Breast epithelium (tissue), 4 donors: ENCODE measurements around the gene MYO1F. TPM values are rescaled to one million over a fixed set of nuclear protein-coding genes. Genes with fewer than 3 reads are reported as not detected.
A peak's percentile ranks its signal among the peaks of the same experiment; 100 is the strongest.

Source experiments
- DNase-seq, 2 donors: peaks; one replicate each; pipeline ENCODE4 v3.0.0-alpha.2; 2019; ENCODE audit warnings: low spot score in 2 of 2
- H3K27ac ChIP-seq, 2 donors: fragments of 200-600 bp; sonication (generic) in 1 of 2; one replicate each; pipeline ENCODE4 v1.5.1; 2016 to 2019; ENCODE audit warnings: mild to moderate bottlenecking in 1 of 2
- H3K27me3 ChIP-seq, 2 donors: fragments of 200-600 bp; sonication (generic) in 1 of 2; one replicate each; pipeline versions ENCODE4 v1.5.1 to v1.6.0; 2017 to 2019; ENCODE audit warnings: control low read depth in 1 of 2, mild to moderate bottlenecking in 1 of 2
- H3K36me3 ChIP-seq: fragments of 200-600 bp; one replicate; pipeline ENCODE4 v1.5.1; 2019
- H3K4me1 ChIP-seq, 2 donors: fragments of 200-600 bp; sonication (generic); one replicate each; pipeline ENCODE4 v1.5.1; 2016 to 2019; ENCODE audit warnings: control low read depth in 1 of 2
- H3K4me3 ChIP-seq, 3 donors: fragments of 200-600 bp; sonication (generic); 1 replicate in 2 of 3; 2 replicates in 1 of 3; pipeline ENCODE4 v1.5.1; 2016 to 2019; ENCODE audit warnings: mild to moderate bottlenecking in 3 of 3, moderate library complexity in 2 of 3
- H3K9me3 ChIP-seq, 2 donors: fragments of 200-600 bp; sonication (generic) in 1 of 2; one replicate each; pipeline ENCODE4 v1.5.1; 2016 to 2019; ENCODE audit warnings: control low read depth in 1 of 2
- CTCF ChIP-seq, 3 donors: fragments of 450-650 bp; IDR thresholded peaks; one replicate each; pipeline ENCODE4 v1.5.1; 2016 to 2017; ENCODE audit warnings: antibody characterized with exemption in 3 of 3, mild to moderate bottlenecking in 3 of 3, moderate library complexity in 3 of 3
- POLR2A ChIP-seq: fragments of 450-650 bp; IDR thresholded peaks from one replicate; pipeline ENCODE4 v1.6.1; 2016; ENCODE audit warnings: antibody characterized with exemption, mild to moderate bottlenecking, moderate library complexity
- POLR2AphosphoS5 ChIP-seq, 3 donors: sonication (generic); formaldehyde crosslinking; IDR thresholded peaks; one replicate each; pipeline ENCODE4 v1.6.1; 2017; ENCODE audit warnings: antibody characterized with exemption in 3 of 3
- intact Hi-C: fragments of 100-400 bp; cut with DNase I; formaldehyde crosslinking; loops from one replicate; pipeline ENCODE4 v1.15.1; 2023; ENCODE audit warnings: low total_unique reads
- total RNA-seq, 3 donors: library from RNA; depleted of rRNA; stranded (reverse); fragments of >200 nt; gene quantifications; one replicate each; pipeline ENCODE4 v1.1.0, GENCODE V29; 2016

The MYO1F gene
- total RNA-seq, 3 donors from 2014 or later, result 8.5 to 31.0 (median 11.3) TPM

- no peaks in the 10 kb centered on the region for H3K27me3 ChIP-seq
- peak; percentile 95 to 97 for DNase-seq
- intact Hi-C loops, result no loop called here
- TF ChIP-seq POLR2AphosphoS5 (IDR thresholded peaks at IDR 0.05) (peak; percentile 81 to 84 (median 83)), CTCF (IDR thresholded peaks at IDR 0.05) (no peak), POLR2A (no peak)
- H3K36me3 ChIP-seq, result no peaks in the 10 kb centered on the region
- peak within 1 kb of the TSS; percentile 99 for H3K27ac ChIP-seq
- H3K4me3 ChIP-seq, result peak within 1 kb of the TSS; percentile 76 to 84 (median 83)
- no peaks in the 10 kb centered on the region for H3K9me3 ChIP-seq
- peaks cover 8 to 11% of the 10 kb centered on the region in 2 donors for H3K4me1 ChIP-seq
Measured at GRCh38 chr19:8513687-8514504, 63.3 kb downstream of the MYO1F start, which contains the start of gene ZNF414. Gene ZNF414, minus strand, starts transcription at chr19:8514167. Its CDS starts 121 bp downstream, at chr19:8514046.

- no peaks in the 10 kb centered on the region for H3K27me3 ChIP-seq
- no peaks in the 10 kb centered on the region for H3K36me3 ChIP-seq
- H3K4me3 ChIP-seq, result peak overlapping the region; percentile 76 to 84 (median 83)
- peak overlapping the region; percentile 99 for H3K27ac ChIP-seq
- no peaks in the 10 kb centered on the region for H3K9me3 ChIP-seq
- DNase-seq, result no peak
- peaks cover 8 to 11% of the 10 kb centered on the region in 2 donors for H3K4me1 ChIP-seq
- TF ChIP-seq CTCF (IDR thresholded peaks at IDR 0.05) (no peak), POLR2AphosphoS5 (IDR thresholded peaks at IDR 0.05) (no peak), POLR2A (no peak)
- intact Hi-C loops, result no loop called here
Measured at GRCh38 chr19:8513036-8513686, 64.1 kb downstream of the MYO1F start.

GRCh38 chr19:8512115-8512967, 64.9 kb downstream of the MYO1F start:
- DNase-seq, result no peak
- no peak for TF ChIP-seq POLR2AphosphoS5 (IDR thresholded peaks at IDR 0.05)
- TF ChIP-seq CTCF (IDR thresholded peaks at IDR 0.05), result no peak
- TF ChIP-seq POLR2A, result no peak
- Histone ChIP-seq H3K9me3 (no peaks in the 10 kb centered on the region), H3K27ac (peak overlapping the region in 1 of 2 donors; percentile 99), H3K36me3 (no peaks in the 10 kb centered on the region), H3K4me1 (peaks cover 8 to 11% of the 10 kb centered on the region in 2 donors), H3K27me3 (no peaks in the 10 kb centered on the region), H3K4me3 (peak overlapping the region in 2 of 3 donors; percentile 76 to 84)
- intact Hi-C loops, result no loop called here

GRCh38 chr19:8511573-8512101, 65.6 kb downstream of the MYO1F start:
- peaks cover 8 to 11% of the 10 kb centered on the region in 2 donors for H3K4me1 ChIP-seq
- no peak overlapping the region for H3K4me3 ChIP-seq
- TF ChIP-seq POLR2A (no peak), POLR2AphosphoS5 (IDR thresholded peaks at IDR 0.05) (no peak), CTCF (IDR thresholded peaks at IDR 0.05) (no peak)
- intact Hi-C loops, result no loop called here
- no peaks in the 10 kb centered on the region for H3K9me3 ChIP-seq
- H3K36me3 ChIP-seq, result no peaks in the 10 kb centered on the region
- DNase-seq, result no peak
- no peaks in the 10 kb centered on the region for H3K27me3 ChIP-seq
- peak overlapping the region in 1 of 2 donors; percentile 5 for H3K27ac ChIP-seq
